Panc1 (cell line): Measurements from ENCODE around the gene TNFAIP2. TPM values are rescaled to one million over a fixed set of nuclear protein-coding genes. Genes with fewer than 3 reads are reported as not detected.

Source experiments
- ATAC-seq: fragments of 200-7000 bp; cut with Tn5 transposase; 2 replicates; pipeline ENCODE4 v1.9.1; 2020; ENCODE audit warnings: mild to moderate bottlenecking, moderate library complexity
- BruUV-seq: library from RNA; stranded (reverse); fragments of 400-500 nt; replicated peaks from 2 replicates; lab custom pipeline; 2021; lab: Mats Ljungman, UMichigan
- CTCF ChIA-PET: fragments of 300-600 bp; sonication (Branson Sonifier 250); formaldehyde crosslinking; loops from one replicate; lab custom pipeline; 2022; ENCODE audit warnings: antibody characterized with exemption; lab: Charles Lee
- POLR2A ChIA-PET: fragments of 300-600 bp; sonication (Branson Sonifier 250); formaldehyde crosslinking; loops from one replicate; lab custom pipeline; 2022; ENCODE audit warnings: antibody characterized with exemption; lab: Charles Lee
- DNase-seq: peaks from one replicate; pipeline ENCODE4 v3.0.0-alpha.2; 2010; ENCODE audit warnings: low read depth, low spot score
- H3K27ac ChIP-seq: 2 replicates; pipeline ENCODE4 v1.5.1; 2011; ENCODE audit warnings: mild to moderate bottlenecking, low read length, inconsistent platforms
- H3K27me3 ChIP-seq: fragments of 200-500 bp; sonication (Bioruptor generic); 2 replicates; pipeline ENCODE4 v1.6.0; 2014; ENCODE audit warnings: low read length, inconsistent platforms; ENCODE audit not compliant: control insufficient read depth, insufficient read depth
- H3K36me3 ChIP-seq: fragments of 200-500 bp; sonication (Bioruptor generic); 2 replicates; pipeline ENCODE4 v1.5.1; 2014; ENCODE audit warnings: inconsistent platforms, mild to moderate bottlenecking, low read length, moderate library complexity; ENCODE audit not compliant: control insufficient read depth, insufficient read depth
- H3K4me1 ChIP-seq: 2 replicates; pipeline ENCODE4 v1.5.1; 2011; ENCODE audit warnings: inconsistent platforms, mild to moderate bottlenecking, low read length, moderate library complexity; ENCODE audit not compliant: control insufficient read depth, insufficient read depth
- H3K4me3 ChIP-seq, 2 experiments: 2 replicates each; pipeline ENCODE4 v1.5.1; 2011 to 2012; ENCODE audit warnings: low read depth in 2 of 2, low read length in 2 of 2, mild to moderate bottlenecking in 2 of 2, inconsistent platforms in 1 of 2, moderate library complexity in 1 of 2
- H3K9me3 ChIP-seq: fragments of 200-500 bp; sonication (Bioruptor generic); 2 replicates; pipeline ENCODE4 v1.5.1; 2014; ENCODE audit warnings: low read depth, mild to moderate bottlenecking, inconsistent platforms, low read length, moderate library complexity; ENCODE audit not compliant: control insufficient read depth, insufficient read depth
- CTCF ChIP-seq: fragments of 450-650 bp; IDR thresholded peaks from 2 replicates; pipeline ENCODE4 v1.5.1; 2017; ENCODE audit warnings: mild to moderate bottlenecking
- POLR2AphosphoS5 ChIP-seq: IDR thresholded peaks from 2 replicates; pipeline ENCODE4 v1.6.1; 2012; ENCODE audit warnings: mild to moderate bottlenecking, low read depth, low read length, moderate library complexity
- REST ChIP-seq, 2 experiments: IDR thresholded peaks; 2 replicates each; pipeline ENCODE4 v1.6.1; 2011 to 2012; ENCODE audit warnings: low read depth in 2 of 2, control low read depth in 1 of 2, low read length in 1 of 2, mild to moderate bottlenecking in 1 of 2, moderate library complexity in 1 of 2; ENCODE audit not compliant: insufficient read depth in 1 of 2
- SIN3A ChIP-seq: IDR thresholded peaks from 2 replicates; pipeline ENCODE4 v1.6.1; 2012; ENCODE audit warnings: low read depth, mild to moderate bottlenecking, low read length, moderate library complexity, borderline replicate concordance; ENCODE audit not compliant: insufficient read depth
- TCF7L2 ChIP-seq: IDR thresholded peaks from 2 replicates; pipeline ENCODE4 v1.6.1; 2011; ENCODE audit warnings: mild to moderate bottlenecking, low read depth, low read length, inconsistent platforms
- in situ Hi-C: cut with HindIII; loops from 2 replicates; pipeline ENCODE4 v1.10.0; 2016; ENCODE audit warnings: low sequenced_read_pairs, low pct_unique_long_range_greater_than_20kb
- intact Hi-C: fragments of 100-400 bp; cut with micrococcal nuclease; formaldehyde crosslinking; loops from one replicate; pipeline ENCODE4 v1.10.0; 2022; ENCODE audit not compliant: unreplicated experiment
- total RNA-seq: library from RNA; stranded (reverse); gene quantifications from one replicate; pipeline ENCODE4 v1.2.1, GENCODE V29; 2021; ENCODE audit not compliant: unreplicated experiment

TNFAIP2 gene
- total RNA-seq, 1 experiment from 2014 or later: 491 TPM

GRCh38 chr14:103097244-103097993 is 25.8 kb upstream of the TNFAIP2 start:
- Histone ChIP-seq H3K27ac (no peak overlapping the region), H3K36me3 (no peaks in the 10 kb centered on the region), H3K4me1 (peaks cover 10% of the 10 kb centered on the region; the same call in 1 of the 2 replicates), H3K9me3 (no peaks in the 10 kb centered on the region), H3K27me3 (no peaks in the 10 kb centered on the region), H3K4me3 (no peak overlapping the region)
- ChIA-PET CTCF (no interaction called here), POLR2A (no interaction called here)
- no TSS peak for BruUV-seq
- TF ChIP-seq CTCF: no peak
- no peak for TF ChIP-seq POLR2AphosphoS5
- no peak for TF ChIP-seq TCF7L2
- no peak for TF ChIP-seq SIN3A
- no peak for TF ChIP-seq REST (IDR thresholded peaks at IDR 0.05; ENCODE audit: insufficient read depth in 1 of 2, low read depth in 2 of 2, low read length in 1 of 2)
- DNase-seq: no peak
- ATAC-seq: no peak
- in situ Hi-C loops (no loop called here), intact Hi-C loops (no loop called here)

GRCh38 chr14:103097994-103098957 is 25.0 kb upstream of the TNFAIP2 start:
- intact Hi-C loops: no loop called here
- DNase-seq (no peak), ATAC-seq (no peak)
- CTCF ChIA-PET: interaction anchor here (0.7 kb wide), 1 partner anchor 23 kb away, joined by 6 read pairs; no protein-coding TSS in a partner anchor
- BruUV-seq: no TSS peak
- TF ChIP-seq REST (IDR thresholded peaks at IDR 0.05; ENCODE audit: insufficient read depth in 1 of 2, low read depth in 2 of 2, low read length in 1 of 2): no peak
- H3K4me3 ChIP-seq: no peak overlapping the region
- no peaks in the 10 kb centered on the region for H3K36me3 ChIP-seq
- H3K27ac ChIP-seq: no peak overlapping the region
- in situ Hi-C loops: no loop called here
- POLR2A ChIA-PET: no interaction called here
- no peaks in the 10 kb centered on the region for H3K27me3 ChIP-seq
- H3K9me3 ChIP-seq: no peaks in the 10 kb centered on the region
- H3K4me1 ChIP-seq: peaks cover 10% of the 10 kb centered on the region; the same call in 1 of the 2 replicates
